HEK293 (cell line): ENCODE results near the gene XIRP1.

Experiments used
- CTCF ChIA-PET: fragments of 350-600 bp; formaldehyde crosslinking; extraction: SDS; loops from one replicate; lab custom pipeline; 2021; ENCODE audit warnings: antibody characterized with exemption; lab: Yijun Ruan, JAX
- POLR2A ChIA-PET: fragments of 300-600 bp; formaldehyde crosslinking; extraction: SDS; loops from one replicate; lab custom pipeline; 2020; ENCODE audit warnings: antibody characterized with exemption, inconsistent platforms; lab: Yijun Ruan, JAX
- H3K27ac ChIP-seq: fragments of 200-500 bp; sonication (Bioruptor generic); 2 replicates; pipeline ENCODE4 v1.5.1; 2014; ENCODE audit warnings: low read depth, low read length, control low read depth, inconsistent platforms; ENCODE audit errors: extremely low read depth
- H3K36me3 ChIP-seq, 2 experiments: fragments of 200-500 bp in 1 of 2; sonication (Bioruptor generic) in 1 of 2; 1 replicate in 1 of 2; 2 replicates in 1 of 2; pipeline ENCODE4 v1.5.1; 2014 to 2017; ENCODE audit warnings: inconsistent platforms in 2 of 2, low read length in 2 of 2; ENCODE audit not compliant: control insufficient read depth in 2 of 2, insufficient read depth in 1 of 2
- H3K4me1 ChIP-seq: fragments of 200-500 bp; sonication (Bioruptor generic); 2 replicates; pipeline ENCODE4 v1.5.1; 2014; ENCODE audit warnings: mild to moderate bottlenecking, low read length, inconsistent platforms; ENCODE audit not compliant: control insufficient read depth, insufficient read depth
- H3K4me3 ChIP-seq: 2 replicates; pipeline ENCODE4 v1.5.1; 2011; ENCODE audit warnings: low read depth, mild to moderate bottlenecking, control low read depth, low read length, moderate library complexity
- H3K9me3 ChIP-seq: fragments of 200-500 bp; sonication (Bioruptor generic); 2 replicates; pipeline ENCODE4 v1.5.1; 2014; ENCODE audit warnings: low read depth, low read length, inconsistent platforms; ENCODE audit not compliant: control insufficient read depth, insufficient read depth
- BCL11B ChIP-seq: fragments of 450-650 bp; formaldehyde crosslinking; IDR thresholded peaks from 2 replicates; pipeline ENCODE4 v1.5.1; 2016; ENCODE audit warnings: low read depth, missing biosample characterization, missing genetic modification characterization
- EGR2 ChIP-seq: fragments of 450-650 bp; formaldehyde crosslinking; IDR thresholded peaks from 2 replicates; pipeline ENCODE4 v1.5.1; 2016; ENCODE audit warnings: low read depth, missing biosample characterization, missing genetic modification characterization
- GFI1B ChIP-seq: fragments of 450-650 bp; formaldehyde crosslinking; IDR thresholded peaks from 2 replicates; pipeline ENCODE4 v1.5.1; 2016; ENCODE audit warnings: missing biosample characterization, missing genetic modification characterization
- SCRT1 ChIP-seq: fragments of 450-650 bp; formaldehyde crosslinking; IDR thresholded peaks from 2 replicates; pipeline ENCODE4 v1.5.1; 2016; ENCODE audit warnings: missing biosample characterization, missing genetic modification characterization, borderline replicate concordance
- ZBTB1 ChIP-seq: fragments of 450-650 bp; formaldehyde crosslinking; IDR thresholded peaks from 2 replicates; pipeline ENCODE4 v1.5.1; 2016; ENCODE audit warnings: missing biosample characterization, missing genetic modification characterization
- ZNF10 ChIP-seq: fragments of 450-650 bp; formaldehyde crosslinking; IDR thresholded peaks from 2 replicates; pipeline ENCODE4 v1.5.1; 2017; ENCODE audit warnings: missing biosample characterization, missing genetic modification characterization
- ZNF211 ChIP-seq: fragments of 450-650 bp; formaldehyde crosslinking; IDR thresholded peaks from 2 replicates; pipeline ENCODE4 v1.5.1; 2016; ENCODE audit warnings: low read depth, missing biosample characterization, missing genetic modification characterization
- ZNF560 ChIP-seq: fragments of 450-650 bp; formaldehyde crosslinking; IDR thresholded peaks from 2 replicates; pipeline ENCODE4 v1.5.1; 2017; ENCODE audit warnings: missing biosample characterization, missing genetic modification characterization, borderline replicate concordance
- ZNF596 ChIP-seq: fragments of 450-650 bp; IDR thresholded peaks from 2 replicates; pipeline ENCODE4 v1.5.0; 2018; ENCODE audit warnings: missing biosample characterization, mild to moderate bottlenecking, missing genetic modification characterization, moderate library complexity
- ZNF707 ChIP-seq: fragments of 450-650 bp; formaldehyde crosslinking; IDR thresholded peaks from 2 replicates; pipeline ENCODE4 v1.5.1; 2016; ENCODE audit warnings: missing biosample characterization, missing genetic modification characterization
- ZNF76 ChIP-seq: fragments of 450-650 bp; formaldehyde crosslinking; IDR thresholded peaks from 2 replicates; pipeline ENCODE4; 2016; ENCODE audit warnings: low read depth, missing biosample characterization, missing genetic modification characterization, borderline replicate concordance
- TF ChIP-seq, protein P1 (sequence below): fragments of 450-650 bp; formaldehyde crosslinking; IDR thresholded peaks from 2 replicates; pipeline ENCODE4 v1.5.1; 2016; ENCODE audit warnings: missing biosample characterization, missing genetic modification characterization
- TF ChIP-seq, protein P2 (sequence below): fragments of 450-650 bp; formaldehyde crosslinking; IDR thresholded peaks from 2 replicates; pipeline ENCODE4 v1.5.1; 2016; ENCODE audit warnings: missing biosample characterization, missing genetic modification characterization
- TF ChIP-seq, protein P3 (sequence below): fragments of 450-650 bp; formaldehyde crosslinking; IDR thresholded peaks from 2 replicates; pipeline ENCODE4 v1.5.1; 2017; ENCODE audit warnings: missing biosample characterization, mild to moderate bottlenecking, missing genetic modification characterization, moderate library complexity

XIRP1 gene

DNA sequence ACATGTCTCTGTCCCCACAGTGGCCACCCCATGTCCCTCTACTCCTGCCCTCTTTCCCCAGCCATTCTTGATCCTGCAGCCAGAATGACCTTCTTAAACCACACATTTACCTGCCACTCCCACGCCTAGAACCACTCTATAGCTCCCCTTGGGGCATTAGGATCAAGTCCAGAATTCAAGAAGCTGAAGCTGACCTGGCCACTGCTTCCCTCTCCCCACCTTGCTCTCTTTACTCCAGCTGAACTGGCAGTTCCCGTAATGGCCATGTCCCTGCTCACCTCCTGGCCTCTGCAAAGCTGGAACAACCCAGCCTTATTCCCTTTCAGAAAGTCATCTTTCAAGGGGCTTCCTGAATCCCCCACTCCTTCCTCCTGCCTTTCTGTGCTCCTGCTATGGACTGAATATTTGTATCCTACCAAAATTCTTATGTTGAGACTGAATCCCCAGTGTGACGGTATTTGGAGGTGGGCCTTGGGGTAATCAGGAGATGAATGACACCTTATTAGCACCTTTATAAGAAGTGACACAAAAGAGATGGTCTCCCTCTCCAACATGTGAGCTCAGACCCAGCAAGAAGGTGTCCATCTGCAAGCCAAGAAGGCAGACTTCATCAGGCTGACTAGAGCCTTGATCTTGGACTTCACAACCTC, 42.8 kb downstream of the XIRP1 start:
- ChIA-PET CTCF (interaction anchor here (1.1 to 2.4 kb wide), 6 partner anchors 19 to 40 kb away, joined by 3 to 11 read pairs (median 4); no protein-coding TSS in a partner anchor), POLR2A (interaction anchor here (1.6 kb wide), 1 partner anchor 42 kb away, joined by 5 read pairs; no protein-coding TSS in a partner anchor)
- no peak overlapping the region for H3K4me3 ChIP-seq
- H3K4me1 ChIP-seq: peaks cover 17% of the 10 kb centered on the region
- no peak overlapping the region for H3K27ac ChIP-seq
- TF ChIP-seq SCRT1: no peak
- TF ChIP-seq ZNF10 (tag by site-specific recombination): peak; percentile 86
- H3K9me3 ChIP-seq: no peaks in the 10 kb centered on the region
- peaks cover 0 to 25% of the 10 kb centered on the region in 2 experiments; a peak in 1 of 3 replicates for H3K36me3 ChIP-seq

DNA sequence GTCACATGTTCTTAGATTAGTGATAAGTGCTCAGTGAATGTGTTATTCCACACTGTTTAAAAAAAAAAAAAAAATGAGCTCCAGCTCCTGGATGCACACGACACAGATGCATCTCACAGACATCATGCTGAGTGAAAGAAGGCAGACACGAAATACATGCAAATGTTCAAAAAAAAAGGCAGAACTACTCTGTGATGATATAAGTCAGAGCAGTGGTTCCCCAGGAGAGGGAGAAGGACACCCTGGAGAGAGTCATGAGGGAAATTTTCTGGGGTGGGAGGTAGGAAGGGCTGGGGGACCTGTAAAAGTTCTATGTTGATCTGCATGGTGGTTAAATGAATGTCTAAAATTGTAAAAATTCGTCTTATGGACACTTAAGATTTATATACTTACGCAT, 43.3 kb downstream of the XIRP1 start:
- Histone ChIP-seq H3K9me3 (no peaks in the 10 kb centered on the region), H3K27ac (no peak overlapping the region), H3K36me3 (peaks cover 0 to 30% of the 10 kb centered on the region in 2 experiments; a peak in 1 of 3 replicates), H3K4me3 (no peak overlapping the region), H3K4me1 (peaks cover 17% of the 10 kb centered on the region)
- TF ChIP-seq, protein P1, sequence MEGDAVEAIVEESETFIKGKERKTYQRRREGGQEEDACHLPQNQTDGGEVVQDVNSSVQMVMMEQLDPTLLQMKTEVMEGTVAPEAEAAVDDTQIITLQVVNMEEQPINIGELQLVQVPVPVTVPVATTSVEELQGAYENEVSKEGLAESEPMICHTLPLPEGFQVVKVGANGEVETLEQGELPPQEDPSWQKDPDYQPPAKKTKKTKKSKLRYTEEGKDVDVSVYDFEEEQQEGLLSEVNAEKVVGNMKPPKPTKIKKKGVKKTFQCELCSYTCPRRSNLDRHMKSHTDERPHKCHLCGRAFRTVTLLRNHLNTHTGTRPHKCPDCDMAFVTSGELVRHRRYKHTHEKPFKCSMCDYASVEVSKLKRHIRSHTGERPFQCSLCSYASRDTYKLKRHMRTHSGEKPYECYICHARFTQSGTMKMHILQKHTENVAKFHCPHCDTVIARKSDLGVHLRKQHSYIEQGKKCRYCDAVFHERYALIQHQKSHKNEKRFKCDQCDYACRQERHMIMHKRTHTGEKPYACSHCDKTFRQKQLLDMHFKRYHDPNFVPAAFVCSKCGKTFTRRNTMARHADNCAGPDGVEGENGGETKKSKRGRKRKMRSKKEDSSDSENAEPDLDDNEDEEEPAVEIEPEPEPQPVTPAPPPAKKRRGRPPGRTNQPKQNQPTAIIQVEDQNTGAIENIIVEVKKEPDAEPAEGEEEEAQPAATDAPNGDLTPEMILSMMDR (tag by site-specific recombination): no peak
- TF ChIP-seq BCL11B (tag by site-specific recombination): no peak
- TF ChIP-seq, protein P2, sequence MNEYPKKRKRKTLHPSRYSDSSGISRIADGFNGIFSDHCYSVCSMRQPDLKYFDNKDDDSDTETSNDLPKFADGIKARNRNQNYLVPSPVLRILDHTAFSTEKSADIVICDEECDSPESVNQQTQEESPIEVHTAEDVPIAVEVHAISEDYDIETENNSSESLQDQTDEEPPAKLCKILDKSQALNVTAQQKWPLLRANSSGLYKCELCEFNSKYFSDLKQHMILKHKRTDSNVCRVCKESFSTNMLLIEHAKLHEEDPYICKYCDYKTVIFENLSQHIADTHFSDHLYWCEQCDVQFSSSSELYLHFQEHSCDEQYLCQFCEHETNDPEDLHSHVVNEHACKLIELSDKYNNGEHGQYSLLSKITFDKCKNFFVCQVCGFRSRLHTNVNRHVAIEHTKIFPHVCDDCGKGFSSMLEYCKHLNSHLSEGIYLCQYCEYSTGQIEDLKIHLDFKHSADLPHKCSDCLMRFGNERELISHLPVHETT (tag by site-specific recombination): no peak
- TF ChIP-seq ZNF560 (tag by site-specific recombination): no peak
- no peak for TF ChIP-seq ZNF211 (tag by site-specific recombination)
- TF ChIP-seq ZNF76 (tag by site-specific recombination): no peak
- no peak for TF ChIP-seq ZBTB1 (tag by site-specific recombination)
- TF ChIP-seq GFI1B (tag by site-specific recombination): no peak
- TF ChIP-seq, protein P3, sequence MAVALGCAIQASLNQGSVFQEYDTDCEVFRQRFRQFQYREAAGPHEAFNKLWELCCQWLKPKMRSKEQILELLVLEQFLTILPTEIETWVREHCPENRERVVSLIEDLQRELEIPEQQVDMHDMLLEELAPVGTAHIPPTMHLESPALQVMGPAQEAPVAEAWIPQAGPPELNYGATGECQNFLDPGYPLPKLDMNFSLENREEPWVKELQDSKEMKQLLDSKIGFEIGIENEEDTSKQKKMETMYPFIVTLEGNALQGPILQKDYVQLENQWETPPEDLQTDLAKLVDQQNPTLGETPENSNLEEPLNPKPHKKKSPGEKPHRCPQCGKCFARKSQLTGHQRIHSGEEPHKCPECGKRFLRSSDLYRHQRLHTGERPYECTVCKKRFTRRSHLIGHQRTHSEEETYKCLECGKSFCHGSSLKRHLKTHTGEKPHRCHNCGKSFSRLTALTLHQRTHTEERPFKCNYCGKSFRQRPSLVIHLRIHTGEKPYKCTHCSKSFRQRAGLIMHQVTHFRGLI: no peak
- no peak for TF ChIP-seq ZNF596
- POLR2A ChIA-PET: no interaction called here
- CTCF ChIA-PET: interaction anchor here (1.0 to 2.4 kb wide), 3 partner anchors 22 to 41 kb away, joined by 4 to 11 read pairs (median 4); no protein-coding TSS in a partner anchor

DNA sequence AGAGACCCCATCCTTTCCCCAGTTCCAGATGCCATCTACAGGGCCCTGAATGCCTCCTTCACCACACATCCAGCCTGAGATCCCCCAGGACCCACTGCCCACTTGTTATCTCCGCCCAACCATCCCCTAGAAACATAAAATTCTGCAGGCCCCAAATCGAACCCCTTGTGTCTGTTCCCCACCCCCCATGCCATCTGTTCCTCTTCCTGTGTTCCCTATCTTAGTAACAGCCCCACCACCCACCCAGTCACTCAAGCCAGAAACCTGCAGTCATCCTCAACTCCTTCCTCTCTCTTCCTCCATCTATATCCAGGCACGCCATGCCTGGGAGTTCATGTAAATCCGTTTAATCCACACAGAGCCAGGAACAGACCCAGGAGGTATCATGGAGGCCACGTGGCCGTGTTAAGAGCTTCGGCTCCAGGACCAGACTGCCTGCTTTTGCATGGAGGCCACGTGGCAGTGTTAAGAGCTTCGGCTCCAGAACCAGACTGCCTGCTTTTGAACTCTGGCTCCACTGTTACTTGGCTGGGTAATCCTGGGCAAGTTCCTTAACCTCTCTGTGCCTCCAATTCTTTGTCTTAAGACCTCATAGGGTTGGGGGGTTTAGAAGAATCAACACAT, 43.8 kb downstream of the XIRP1 start:
- Histone ChIP-seq H3K27ac (no peak overlapping the region), H3K36me3 (peaks cover 0 to 35% of the 10 kb centered on the region in 2 experiments; a peak in 1 of 3 replicates), H3K9me3 (no peaks in the 10 kb centered on the region), H3K4me3 (no peak overlapping the region), H3K4me1 (peaks cover 17% of the 10 kb centered on the region)
- POLR2A ChIA-PET: no interaction called here
- no peak for TF ChIP-seq ZNF707 (tag by site-specific recombination)
- peak; percentile 33; the same call in 1 of the 2 replicates for TF ChIP-seq EGR2
- CTCF ChIA-PET: interaction anchor here (0.6 to 2.0 kb wide), 3 partner anchors 13 to 41 kb away, joined by 3 to 4 read pairs (median 4); no protein-coding TSS in a partner anchor
